Measurements from ENCODE around the gene SRL.

The SRL gene

DNA sequence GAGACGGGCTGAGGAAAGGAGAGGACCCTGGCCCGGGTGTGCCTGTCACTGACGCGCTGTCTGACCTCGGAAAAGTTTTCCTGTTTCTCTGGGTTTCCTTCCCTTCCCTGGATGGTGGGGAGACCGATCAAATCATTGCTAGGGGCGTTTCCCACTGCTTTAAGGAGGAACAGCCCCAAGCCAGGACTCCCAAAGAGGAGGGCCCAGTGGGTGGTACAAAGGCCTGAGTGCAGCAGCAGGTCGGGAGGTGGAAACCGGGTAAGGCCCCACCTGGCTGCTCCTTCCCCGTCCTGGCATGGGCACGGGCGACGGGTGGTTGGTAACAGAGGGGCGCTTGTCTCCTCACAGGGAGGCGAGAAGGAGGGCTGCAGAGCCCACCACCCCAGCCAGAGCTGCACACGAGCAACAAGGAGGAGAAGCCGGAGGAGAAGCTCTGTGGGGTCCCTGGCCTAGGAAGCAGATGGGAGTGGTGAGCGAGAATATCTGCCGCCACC lies 2.2 kb downstream of the SRL start:
- DNase-seq (ENCODE audit: low read depth in 1 of 2, low spot score in 1 of 2): no peak
- TF ChIP-seq POLR2AphosphoS5 (IDR thresholded peaks at IDR 0.05; ENCODE audit: low read depth) (no peak), SPI1 (IDR thresholded peaks at IDR 0.05; ENCODE audit: borderline replicate concordance, low read depth) (no peak), GABPA (IDR thresholded peaks at IDR 0.05; ENCODE audit: low read depth) (no peak)
- TF ChIP-seq, protein P1, sequence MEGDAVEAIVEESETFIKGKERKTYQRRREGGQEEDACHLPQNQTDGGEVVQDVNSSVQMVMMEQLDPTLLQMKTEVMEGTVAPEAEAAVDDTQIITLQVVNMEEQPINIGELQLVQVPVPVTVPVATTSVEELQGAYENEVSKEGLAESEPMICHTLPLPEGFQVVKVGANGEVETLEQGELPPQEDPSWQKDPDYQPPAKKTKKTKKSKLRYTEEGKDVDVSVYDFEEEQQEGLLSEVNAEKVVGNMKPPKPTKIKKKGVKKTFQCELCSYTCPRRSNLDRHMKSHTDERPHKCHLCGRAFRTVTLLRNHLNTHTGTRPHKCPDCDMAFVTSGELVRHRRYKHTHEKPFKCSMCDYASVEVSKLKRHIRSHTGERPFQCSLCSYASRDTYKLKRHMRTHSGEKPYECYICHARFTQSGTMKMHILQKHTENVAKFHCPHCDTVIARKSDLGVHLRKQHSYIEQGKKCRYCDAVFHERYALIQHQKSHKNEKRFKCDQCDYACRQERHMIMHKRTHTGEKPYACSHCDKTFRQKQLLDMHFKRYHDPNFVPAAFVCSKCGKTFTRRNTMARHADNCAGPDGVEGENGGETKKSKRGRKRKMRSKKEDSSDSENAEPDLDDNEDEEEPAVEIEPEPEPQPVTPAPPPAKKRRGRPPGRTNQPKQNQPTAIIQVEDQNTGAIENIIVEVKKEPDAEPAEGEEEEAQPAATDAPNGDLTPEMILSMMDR (IDR thresholded peaks at IDR 0.05; ENCODE audit: insufficient read depth, low read length): no peak
- TF ChIP-seq, protein P2, sequence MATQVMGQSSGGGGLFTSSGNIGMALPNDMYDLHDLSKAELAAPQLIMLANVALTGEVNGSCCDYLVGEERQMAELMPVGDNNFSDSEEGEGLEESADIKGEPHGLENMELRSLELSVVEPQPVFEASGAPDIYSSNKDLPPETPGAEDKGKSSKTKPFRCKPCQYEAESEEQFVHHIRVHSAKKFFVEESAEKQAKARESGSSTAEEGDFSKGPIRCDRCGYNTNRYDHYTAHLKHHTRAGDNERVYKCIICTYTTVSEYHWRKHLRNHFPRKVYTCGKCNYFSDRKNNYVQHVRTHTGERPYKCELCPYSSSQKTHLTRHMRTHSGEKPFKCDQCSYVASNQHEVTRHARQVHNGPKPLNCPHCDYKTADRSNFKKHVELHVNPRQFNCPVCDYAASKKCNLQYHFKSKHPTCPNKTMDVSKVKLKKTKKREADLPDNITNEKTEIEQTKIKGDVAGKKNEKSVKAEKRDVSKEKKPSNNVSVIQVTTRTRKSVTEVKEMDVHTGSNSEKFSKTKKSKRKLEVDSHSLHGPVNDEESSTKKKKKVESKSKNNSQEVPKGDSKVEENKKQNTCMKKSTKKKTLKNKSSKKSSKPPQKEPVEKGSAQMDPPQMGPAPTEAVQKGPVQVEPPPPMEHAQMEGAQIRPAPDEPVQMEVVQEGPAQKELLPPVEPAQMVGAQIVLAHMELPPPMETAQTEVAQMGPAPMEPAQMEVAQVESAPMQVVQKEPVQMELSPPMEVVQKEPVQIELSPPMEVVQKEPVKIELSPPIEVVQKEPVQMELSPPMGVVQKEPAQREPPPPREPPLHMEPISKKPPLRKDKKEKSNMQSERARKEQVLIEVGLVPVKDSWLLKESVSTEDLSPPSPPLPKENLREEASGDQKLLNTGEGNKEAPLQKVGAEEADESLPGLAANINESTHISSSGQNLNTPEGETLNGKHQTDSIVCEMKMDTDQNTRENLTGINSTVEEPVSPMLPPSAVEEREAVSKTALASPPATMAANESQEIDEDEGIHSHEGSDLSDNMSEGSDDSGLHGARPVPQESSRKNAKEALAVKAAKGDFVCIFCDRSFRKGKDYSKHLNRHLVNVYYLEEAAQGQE (IDR thresholded peaks at IDR 0.05; ENCODE audit: insufficient replicate concordance, low read depth): no peak
- H3K4me3 ChIP-seq (replicated peaks; ENCODE audit: insufficient read depth, low read length): no peak overlapping the region
- no peaks in the 10 kb centered on the region for H3K27me3 ChIP-seq (ENCODE audit: insufficient read depth, poor library complexity, severe bottlenecking)
- H3K27ac ChIP-seq (replicated peaks): no peak overlapping the region

DNA sequence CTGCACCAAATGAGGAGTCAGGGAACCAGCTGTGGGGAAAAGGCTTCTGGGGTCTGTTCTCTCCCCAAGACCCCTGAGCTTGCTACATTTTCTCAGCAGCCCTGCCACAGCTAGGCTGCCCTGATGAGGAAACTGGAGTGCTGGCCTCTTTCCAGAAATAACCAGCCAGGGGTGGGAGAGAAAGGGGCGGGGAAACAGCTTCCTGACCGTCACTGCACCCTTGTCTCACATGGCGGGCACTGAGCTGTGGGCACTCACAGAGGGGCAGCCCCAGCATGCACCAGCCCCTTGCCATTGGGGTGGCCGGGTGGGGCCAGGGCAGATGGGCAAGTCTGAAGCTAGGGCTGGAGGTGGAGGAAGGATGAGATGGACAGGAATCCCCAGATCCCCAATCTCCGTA lies 2.9 kb downstream of the SRL start:
- Histone ChIP-seq H3K27me3 (ENCODE audit: insufficient read depth, poor library complexity, severe bottlenecking) (no peaks in the 10 kb centered on the region), H3K4me3 (replicated peaks; ENCODE audit: insufficient read depth, low read length) (no peak overlapping the region), H3K27ac (replicated peaks) (no peak overlapping the region)
- no peak for DNase-seq (ENCODE audit: low read depth in 1 of 2, low spot score in 1 of 2)
- TF ChIP-seq, protein P2 (IDR thresholded peaks at IDR 0.05; ENCODE audit: insufficient replicate concordance, low read depth): no peak
- TF ChIP-seq GABPA (IDR thresholded peaks at IDR 0.05; ENCODE audit: low read depth) (no peak), SPI1 (IDR thresholded peaks at IDR 0.05; ENCODE audit: borderline replicate concordance, low read depth) (no peak), POLR2AphosphoS5 (IDR thresholded peaks at IDR 0.05; ENCODE audit: low read depth) (no peak)
- TF ChIP-seq, protein P1 (IDR thresholded peaks at IDR 0.05; ENCODE audit: insufficient read depth, low read length): no peak

DNA sequence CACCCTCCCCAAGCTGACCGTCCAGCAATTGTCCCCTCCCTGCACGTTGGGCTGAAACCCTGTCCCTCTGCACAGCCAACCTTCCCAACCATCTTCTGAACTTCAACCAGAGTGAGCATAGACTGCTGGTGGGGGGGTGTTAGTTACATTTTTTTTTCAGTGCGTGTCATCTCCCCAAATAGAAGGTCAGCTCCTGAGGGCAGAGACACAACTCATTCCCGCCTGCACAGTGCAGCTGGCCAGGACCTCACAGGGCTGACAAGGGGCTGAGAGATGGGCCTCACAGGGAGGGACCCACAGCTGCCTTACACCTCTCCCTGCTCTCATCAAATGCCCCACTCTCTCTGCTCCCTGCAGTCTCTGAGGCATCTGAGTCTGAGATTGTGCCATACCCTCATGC lies 8.4 kb downstream of the SRL start:
- Histone ChIP-seq H3K27me3 (ENCODE audit: insufficient read depth, poor library complexity, severe bottlenecking) (no peaks in the 10 kb centered on the region), H3K27ac (replicated peaks) (no peak overlapping the region), H3K4me3 (replicated peaks; ENCODE audit: insufficient read depth, low read length) (no peak overlapping the region)
- TF ChIP-seq SPI1 (IDR thresholded peaks at IDR 0.05; ENCODE audit: borderline replicate concordance, low read depth) (no peak), POLR2AphosphoS5 (IDR thresholded peaks at IDR 0.05; ENCODE audit: low read depth) (no peak), GABPA (IDR thresholded peaks at IDR 0.05; ENCODE audit: low read depth) (no peak)
- TF ChIP-seq, protein P1 (IDR thresholded peaks at IDR 0.05; ENCODE audit: insufficient read depth, low read length): no peak
- TF ChIP-seq, protein P2 (IDR thresholded peaks at IDR 0.05; ENCODE audit: insufficient replicate concordance, low read depth): no peak
- DNase-seq (ENCODE audit: low read depth in 1 of 2, low spot score in 1 of 2): no peak
